Stimulated activated CD4-positive, alpha-beta T cell treated with anti-CD3 and anti-CD28 coated beads, TNF-alpha, amount 100 ng/mL, for 48 hours (primary cell): ENCODE results near the gene KLHL14.

Experiments used
- DNase-seq, 3 donors: peaks; one replicate each; pipeline ENCODE4 v3.0.0-alpha.2; 2020; ENCODE audit warnings: low read depth in 3 of 3

Gene KLHL14

GRCh38 chr18:32770054-32770665 is 2.7 kb downstream of the KLHL14 start:
- DNase-seq, result no peak

- DNase-seq, result no peak
Observed at GRCh38 chr18:32769586-32770053, 3.2 kb downstream of the KLHL14 start.

- no peak for DNase-seq
Observed at GRCh38 chr18:32769071-32769585, 3.7 kb downstream of the KLHL14 start.

- no peak for DNase-seq
Observed at GRCh38 chr18:32767400-32767799, 5.4 kb downstream of the KLHL14 start.

GRCh38 chr18:32764611-32765244 is 8.1 kb downstream of the KLHL14 start:
- no peak for DNase-seq

- DNase-seq, result no peak
Observed at GRCh38 chr18:32763293-32763692, 9.5 kb downstream of the KLHL14 start.

- no peak for DNase-seq
Observed at GRCh38 chr18:32761231-32761630, 11.6 kb downstream of the KLHL14 start.

GRCh38 chr18:32760391-32760790 is 12.4 kb downstream of the KLHL14 start:
- DNase-seq, result no peak

GRCh38 chr18:32759611-32760167 is 13.1 kb downstream of the KLHL14 start:
- DNase-seq, result no peak

GRCh38 chr18:32754508-32755263 is 18.1 kb downstream of the KLHL14 start:
- DNase-seq, result no peak

GRCh38 chr18:32753656-32754260 is 19.1 kb downstream of the KLHL14 start:
- no peak for DNase-seq

GRCh38 chr18:32750328-32750727 is 22.5 kb downstream of the KLHL14 start:
- no peak for DNase-seq

- no peak for DNase-seq
Observed at GRCh38 chr18:32749809-32750208, 23.0 kb downstream of the KLHL14 start.

GRCh38 chr18:32742579-32742978 is 30.2 kb downstream of the KLHL14 start:
- DNase-seq, result no peak

- DNase-seq, result no peak
Observed at GRCh38 chr18:32735781-32736180, 37.0 kb downstream of the KLHL14 start.

- DNase-seq, result no peak
Observed at GRCh38 chr18:32734442-32734841, 38.4 kb downstream of the KLHL14 start.

GRCh38 chr18:32732165-32732564 is 40.7 kb downstream of the KLHL14 start:
- DNase-seq, result no peak

GRCh38 chr18:32730620-32731091 is 42.2 kb downstream of the KLHL14 start:
- no peak for DNase-seq

- DNase-seq, result no peak
Observed at GRCh38 chr18:32730068-32730467, 42.8 kb downstream of the KLHL14 start.

- DNase-seq, result no peak
Observed at GRCh38 chr18:32724071-32724749, 48.6 kb downstream of the KLHL14 start.

- no peak for DNase-seq
Observed at GRCh38 chr18:32722279-32722678, 50.5 kb downstream of the KLHL14 start.
